Peyer's patch (tissue), 4 donors: ENCODE data around the gene TEX35.

Experiments used
- CTCF ChIP-seq, 6 experiments: fragments of 450-650 bp in 4 of 6; fragments of 200-600 bp in 2 of 6; sonication (generic) in 1 of 6; IDR thresholded peaks; one replicate each; pipeline ENCODE4 v1.5.1; 2017 to 2019; ENCODE audit warnings: antibody characterized with exemption in 6 of 6, mild to moderate bottlenecking in 3 of 6, moderate library complexity in 1 of 6
- POLR2A ChIP-seq, 2 donors: fragments of 450-650 bp; IDR thresholded peaks; one replicate each; pipeline ENCODE4 v1.5.1; 2017; ENCODE audit warnings: antibody characterized with exemption in 2 of 2, mild to moderate bottlenecking in 2 of 2, moderate library complexity in 2 of 2

- TF ChIP-seq CTCF (IDR thresholded peaks at IDR 0.05) (no peak), POLR2A (IDR thresholded peaks at IDR 0.05) (no peak)
Measured at GRCh38 chr1:178527117-178527516, 14.2 kb downstream of the TEX35 start.
